Measurements from ENCODE around the gene BCL2L13. TPM values are rescaled to one million over a fixed set of nuclear protein-coding genes. Genes with fewer than 3 reads are reported as not detected.

BCL2L13 gene
- total RNA-seq, 2 donors from 2014 or later = 64.7 to 67.9 TPM

GRCh38 chr22:17748555-17749353 is 110.2 kb downstream of the BCL2L13 start:
- no peak for TF ChIP-seq CTCF (IDR thresholded peaks at IDR 0.05)
- no peak for TF ChIP-seq POLR2A (IDR thresholded peaks at IDR 0.05)
- TF ChIP-seq POLR2AphosphoS5 (IDR thresholded peaks at IDR 0.05) = no peak
- Histone ChIP-seq H3K27me3 (replicated peaks; ENCODE audit: insufficient read depth) (no peaks in the 10 kb centered on the region), H3K4me3 (no peak overlapping the region), H3K4me1 (replicated peaks) (no peaks in the 10 kb centered on the region), H3K9me3 (no peaks in the 10 kb centered on the region), H3K27ac (no peak overlapping the region), H3K36me3 (no peaks in the 10 kb centered on the region)
- 76% methylated on average over 40 of the region's 40 CpGs for WGBS
- intact Hi-C loops (cut with DNase I) = no loop called here
- DNase-seq (ENCODE audit: low spot score) = no peak

GRCh38 chr22:17749605-17750395 is 111.2 kb downstream of the BCL2L13 start:
- TF ChIP-seq CTCF (IDR thresholded peaks at IDR 0.05) (no peak), POLR2AphosphoS5 (IDR thresholded peaks at IDR 0.05) (no peak), POLR2A (IDR thresholded peaks at IDR 0.05) (no peak)
- Histone ChIP-seq H3K36me3 (no peaks in the 10 kb centered on the region), H3K27ac (no peak overlapping the region), H3K27me3 (replicated peaks; ENCODE audit: insufficient read depth) (no peaks in the 10 kb centered on the region), H3K4me1 (replicated peaks) (no peaks in the 10 kb centered on the region), H3K9me3 (no peaks in the 10 kb centered on the region), H3K4me3 (no peak overlapping the region)
- no peak for DNase-seq (ENCODE audit: low spot score)
- intact Hi-C loops (cut with DNase I) = no loop called here
- 88% methylated on average over 35 of the region's 35 CpGs for WGBS

DNA sequence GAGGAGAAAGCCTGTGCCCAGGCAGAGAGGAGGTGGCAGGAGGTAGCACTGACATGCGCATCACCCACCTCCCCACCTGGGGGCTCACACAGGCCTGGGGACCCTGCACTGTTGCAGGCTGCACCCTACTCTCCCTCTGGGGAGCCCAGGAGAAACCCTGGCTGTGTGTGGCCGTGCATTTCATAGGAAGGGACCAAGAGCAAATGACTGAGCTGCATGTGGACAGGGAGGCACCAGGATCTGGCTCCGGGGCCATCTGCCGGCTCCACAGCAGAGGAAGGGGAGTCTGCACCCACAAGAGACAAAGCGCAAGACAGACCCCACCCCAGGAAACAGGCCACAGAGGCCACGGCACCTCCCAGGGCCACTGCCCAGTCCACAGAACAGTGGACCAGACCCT is 113.0 kb downstream of the BCL2L13 start:
- WGBS = 84% methylated on average over 6 of the region's 6 CpGs
- H3K27ac ChIP-seq = no peak overlapping the region
- H3K36me3 ChIP-seq = no peaks in the 10 kb centered on the region
- no peak overlapping the region for H3K4me3 ChIP-seq
- no peaks in the 10 kb centered on the region for H3K9me3 ChIP-seq
- H3K27me3 ChIP-seq (replicated peaks; ENCODE audit: insufficient read depth) = no peaks in the 10 kb centered on the region
- intact Hi-C loops (cut with DNase I) = no loop called here
- TF ChIP-seq POLR2AphosphoS5 (IDR thresholded peaks at IDR 0.05) (no peak), POLR2A (IDR thresholded peaks at IDR 0.05) (no peak), CTCF (IDR thresholded peaks at IDR 0.05) (no peak)
- no peak for DNase-seq (ENCODE audit: low spot score)
- H3K4me1 ChIP-seq (replicated peaks) = no peaks in the 10 kb centered on the region

DNA sequence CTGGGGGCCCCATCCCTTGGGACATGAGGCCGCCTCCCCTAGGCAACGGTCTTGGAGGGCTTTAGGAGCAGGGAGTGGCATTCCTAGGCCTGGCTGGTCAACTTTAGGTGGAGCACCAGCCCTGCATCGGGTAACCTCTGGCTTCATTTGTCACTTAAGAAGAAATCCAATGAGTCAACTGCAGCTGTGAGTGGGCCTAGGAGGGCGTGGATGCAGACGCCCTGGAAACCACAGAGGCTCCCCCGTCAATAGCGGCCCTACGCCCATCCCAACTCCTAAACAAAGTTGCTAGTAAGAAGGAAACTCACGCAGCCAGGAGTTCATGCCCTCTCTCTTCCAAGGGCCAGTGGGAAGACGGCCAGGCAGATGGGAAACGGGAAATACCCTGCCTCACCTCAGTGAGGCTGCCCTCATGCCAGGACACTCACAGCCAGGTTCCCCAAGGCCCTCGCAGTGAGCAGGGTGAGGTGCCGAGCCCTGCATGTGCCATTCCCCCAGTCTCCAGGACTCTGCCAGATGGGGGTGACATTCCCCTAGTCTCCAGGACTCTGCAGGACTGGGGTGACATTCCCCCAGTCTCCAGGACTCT is 114.9 kb downstream of the BCL2L13 start:
- intact Hi-C loops (cut with DNase I) = no loop called here
- no peak for TF ChIP-seq POLR2A (IDR thresholded peaks at IDR 0.05)
- no peak for TF ChIP-seq CTCF (IDR thresholded peaks at IDR 0.05)
- no peak for TF ChIP-seq POLR2AphosphoS5 (IDR thresholded peaks at IDR 0.05)
- no peaks in the 10 kb centered on the region for H3K36me3 ChIP-seq
- DNase-seq (ENCODE audit: low spot score) = no peak
- H3K27ac ChIP-seq = no peak overlapping the region
- WGBS = 94% methylated on average over 11 of the region's 13 CpGs
- no peak overlapping the region for H3K4me3 ChIP-seq
- no peaks in the 10 kb centered on the region for H3K4me1 ChIP-seq (replicated peaks)
- H3K27me3 ChIP-seq (replicated peaks; ENCODE audit: insufficient read depth) = no peaks in the 10 kb centered on the region
- no peaks in the 10 kb centered on the region for H3K9me3 ChIP-seq
